Mammary epithelial cell (primary cell): ENCODE data around the gene KCNMA1.

Experiments
- EZH2 ChIP-seq: IDR thresholded peaks from 2 replicates; pipeline ENCODE4 v1.6.1; 2012; ENCODE audit warnings: low read length, inconsistent platforms, borderline replicate concordance
- TF ChIP-seq, protein P1 (sequence below), 2 donors: IDR thresholded peaks in 1 of 2; conservative IDR thresholded peaks in 1 of 2; 2 replicates each; pipeline ENCODE4 v1.5.1; 2011 to 2012; ENCODE audit warnings: inconsistent platforms in 2 of 2, low read length in 2 of 2, mild to moderate bottlenecking in 2 of 2, control low read depth in 1 of 2, low read depth in 1 of 2; ENCODE audit not compliant: insufficient read depth in 1 of 2; ENCODE audit errors: extremely low read depth in 1 of 2

DNA sequence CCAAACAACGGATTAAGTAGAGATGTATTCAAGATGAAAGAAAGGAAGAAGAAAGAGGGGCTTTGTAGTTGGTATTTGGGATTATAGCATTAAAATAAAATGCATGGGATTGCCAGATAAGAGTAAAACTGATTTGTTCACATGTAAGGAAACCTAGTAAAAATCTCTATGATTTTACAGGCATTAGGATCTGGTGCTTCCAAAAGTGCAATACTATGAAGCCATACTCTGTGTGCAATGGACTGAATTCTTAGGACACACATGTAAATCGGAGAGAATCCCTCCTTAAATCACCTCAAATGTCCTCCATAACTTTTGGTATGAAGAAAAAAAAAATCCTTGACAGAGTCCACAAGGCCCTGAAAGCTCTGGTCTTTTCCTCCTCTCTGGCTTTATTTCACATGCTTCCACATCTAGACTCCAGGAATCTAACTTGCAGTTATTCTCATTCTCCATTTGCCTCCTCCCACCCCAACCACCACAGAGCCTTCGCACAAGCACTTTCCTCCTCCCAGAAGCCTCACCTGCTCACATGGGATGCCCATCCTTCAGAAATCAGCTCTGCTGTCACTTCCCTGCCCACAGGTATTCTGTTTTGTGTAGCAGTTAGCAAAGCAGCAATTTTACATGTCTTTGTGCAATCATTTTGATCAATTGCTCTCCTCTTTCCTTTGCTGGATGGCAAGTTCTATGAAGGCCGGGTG is 378.3 kb downstream of the KCNMA1 start:
- TF ChIP-seq, protein P1, sequence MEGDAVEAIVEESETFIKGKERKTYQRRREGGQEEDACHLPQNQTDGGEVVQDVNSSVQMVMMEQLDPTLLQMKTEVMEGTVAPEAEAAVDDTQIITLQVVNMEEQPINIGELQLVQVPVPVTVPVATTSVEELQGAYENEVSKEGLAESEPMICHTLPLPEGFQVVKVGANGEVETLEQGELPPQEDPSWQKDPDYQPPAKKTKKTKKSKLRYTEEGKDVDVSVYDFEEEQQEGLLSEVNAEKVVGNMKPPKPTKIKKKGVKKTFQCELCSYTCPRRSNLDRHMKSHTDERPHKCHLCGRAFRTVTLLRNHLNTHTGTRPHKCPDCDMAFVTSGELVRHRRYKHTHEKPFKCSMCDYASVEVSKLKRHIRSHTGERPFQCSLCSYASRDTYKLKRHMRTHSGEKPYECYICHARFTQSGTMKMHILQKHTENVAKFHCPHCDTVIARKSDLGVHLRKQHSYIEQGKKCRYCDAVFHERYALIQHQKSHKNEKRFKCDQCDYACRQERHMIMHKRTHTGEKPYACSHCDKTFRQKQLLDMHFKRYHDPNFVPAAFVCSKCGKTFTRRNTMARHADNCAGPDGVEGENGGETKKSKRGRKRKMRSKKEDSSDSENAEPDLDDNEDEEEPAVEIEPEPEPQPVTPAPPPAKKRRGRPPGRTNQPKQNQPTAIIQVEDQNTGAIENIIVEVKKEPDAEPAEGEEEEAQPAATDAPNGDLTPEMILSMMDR (conservative IDR thresholded peaks at IDR 0.05 in 1 of 2, IDR thresholded peaks at IDR 0.05 in 1 of 2; ENCODE audit: extremely low read depth in 1 of 2, insufficient read depth in 1 of 2, low read depth in 1 of 2, low read length in 2 of 2), result no peak
- TF ChIP-seq EZH2, result no peak
